GM21423 (cell line): ENCODE data around the gene CLVS2.

Source experiments
- ATAC-seq: cut with Tn5 transposase; IDR thresholded peaks from one replicate; pipeline ENCODE4 v1.9.1; 2021; ENCODE audit warnings: mild to moderate bottlenecking, moderate library complexity; ENCODE audit not compliant: unreplicated experiment

Gene CLVS2

GRCh38 chr6:123118811-123119210 is 122.8 kb downstream of the CLVS2 start:
- no peak for ATAC-seq
